ENCODE measurements around the gene NOX4. TPM values are rescaled to one million over a fixed set of nuclear protein-coding genes. Genes with fewer than 3 reads are reported as not detected.

Gene NOX4
- total RNA-seq, 1 experiment from 2014 or later = 3.0 TPM

- H3K27me3 ChIP-seq (ENCODE audit: insufficient read depth, low read length) = no peaks in the 10 kb centered on the region
- no peak overlapping the region for H2BK120ac ChIP-seq (ENCODE audit: low read depth, low read length, poor library complexity, severe bottlenecking)
- no peak overlapping the region for H3K4me2 ChIP-seq (ENCODE audit: insufficient read depth, insufficient read length, low read length)
- H3K4me1 ChIP-seq (ENCODE audit: insufficient read depth, low read length) = no peaks in the 10 kb centered on the region; the same call in 1 of the 2 replicates
- no peak for TF ChIP-seq CTCF (conservative IDR thresholded peaks at IDR 0.05)
- H3K56ac ChIP-seq (ENCODE audit: insufficient read length, low read depth, low read length) = no peak overlapping the region
- no CpG with 5 or more reads among the region's 2 CpGs for WGBS (ENCODE audit: extremely low coverage, insufficient read length, low lambda C conversion rate)
- Mint-ChIP-seq H3K27ac (no peak overlapping the region), H3K4me3 (no peak overlapping the region), H3K4me1 (peaks cover 16 to 26% of the 10 kb centered on the region in 2 experiments), H3K9me3 (no peaks in the 10 kb centered on the region), H3K27me3 (ENCODE audit: low read depth) (no peaks in the 10 kb centered on the region), H3K36me3 (ENCODE audit: insufficient read depth in 1 of 3, low read depth in 3 of 3) (no peaks in the 10 kb centered on the region)
- H3T11ph ChIP-seq (ENCODE audit: low read length) = no peak overlapping the region
- H4K8ac ChIP-seq (replicated peaks; ENCODE audit: insufficient read length, low read depth, low read length) = no peak overlapping the region
- no peak overlapping the region for H3K14ac ChIP-seq (ENCODE audit: insufficient read depth, low read length)
- no peak overlapping the region for H3K9ac ChIP-seq (ENCODE audit: extremely low read depth, insufficient read length, low read length)
- H2BK12ac ChIP-seq (ENCODE audit: insufficient read length, low read depth, low read length) = no peak overlapping the region
- no peak overlapping the region for H4K91ac ChIP-seq (ENCODE audit: insufficient read length, low read depth, low read length)
- H2BK15ac ChIP-seq (ENCODE audit: low read depth, low read length) = no peak overlapping the region
- no peak overlapping the region for H3K18ac ChIP-seq (ENCODE audit: insufficient read length, low read depth, low read length)
- H2AK5ac ChIP-seq (ENCODE audit: insufficient read length, low read length) = no peak overlapping the region
- H3K4ac ChIP-seq (ENCODE audit: low read depth, low read length) = no peak overlapping the region
- no peaks in the 10 kb centered on the region for H4K20me1 ChIP-seq (ENCODE audit: control insufficient read depth, insufficient read depth, insufficient read length)
- H3K79me2 ChIP-seq (ENCODE audit: insufficient read depth, low read length) = no peaks in the 10 kb centered on the region
- H3K9me3 ChIP-seq (ENCODE audit: control insufficient read depth, low read depth, low read length) = no peaks in the 10 kb centered on the region
- DNase-seq = no peak
- no peak overlapping the region for H3K23ac ChIP-seq (ENCODE audit: insufficient read length, low read depth, low read length)
- no peak overlapping the region for H2BK20ac ChIP-seq (ENCODE audit: low read depth, low read length, poor library complexity, severe bottlenecking)
- H2AFZ ChIP-seq (ENCODE audit: low read length) = no peak overlapping the region
- no peaks in the 10 kb centered on the region for H3K23me2 ChIP-seq (ENCODE audit: insufficient read length, low read depth, low read length, poor library complexity, severe bottlenecking)
- no peaks in the 10 kb centered on the region for H3K79me1 ChIP-seq (ENCODE audit: insufficient read depth, low read depth, low read length, poor library complexity, severe bottlenecking)
- no peak overlapping the region for H4K5ac ChIP-seq (ENCODE audit: insufficient read length, low read depth, low read length)
- H3K27ac ChIP-seq (ENCODE audit: insufficient read length, low read depth, low read length) = no peak overlapping the region
- no peak overlapping the region for H2BK5ac ChIP-seq (ENCODE audit: insufficient read length, low read length)
Observed at GRCh38 chr11:89502301-89502700, 11.1 kb upstream of the NOX4 start.
